ENCODE measurements around the gene ZNF785. TPM values are rescaled to one million over a fixed set of nuclear protein-coding genes. Genes with fewer than 3 reads are reported as not detected.
A peak's percentile ranks its signal among the peaks of the same experiment; 100 is the strongest.
"Not testable (repeated sequence)": the region's sequence is repeated elsewhere in the genome, so short reads cannot be mapped to it uniquely, and the experiment has no call there.

ZNF785 gene
- total RNA-seq, 2 donors from 2014 or later: 10.9 to 12.6 TPM

DNA sequence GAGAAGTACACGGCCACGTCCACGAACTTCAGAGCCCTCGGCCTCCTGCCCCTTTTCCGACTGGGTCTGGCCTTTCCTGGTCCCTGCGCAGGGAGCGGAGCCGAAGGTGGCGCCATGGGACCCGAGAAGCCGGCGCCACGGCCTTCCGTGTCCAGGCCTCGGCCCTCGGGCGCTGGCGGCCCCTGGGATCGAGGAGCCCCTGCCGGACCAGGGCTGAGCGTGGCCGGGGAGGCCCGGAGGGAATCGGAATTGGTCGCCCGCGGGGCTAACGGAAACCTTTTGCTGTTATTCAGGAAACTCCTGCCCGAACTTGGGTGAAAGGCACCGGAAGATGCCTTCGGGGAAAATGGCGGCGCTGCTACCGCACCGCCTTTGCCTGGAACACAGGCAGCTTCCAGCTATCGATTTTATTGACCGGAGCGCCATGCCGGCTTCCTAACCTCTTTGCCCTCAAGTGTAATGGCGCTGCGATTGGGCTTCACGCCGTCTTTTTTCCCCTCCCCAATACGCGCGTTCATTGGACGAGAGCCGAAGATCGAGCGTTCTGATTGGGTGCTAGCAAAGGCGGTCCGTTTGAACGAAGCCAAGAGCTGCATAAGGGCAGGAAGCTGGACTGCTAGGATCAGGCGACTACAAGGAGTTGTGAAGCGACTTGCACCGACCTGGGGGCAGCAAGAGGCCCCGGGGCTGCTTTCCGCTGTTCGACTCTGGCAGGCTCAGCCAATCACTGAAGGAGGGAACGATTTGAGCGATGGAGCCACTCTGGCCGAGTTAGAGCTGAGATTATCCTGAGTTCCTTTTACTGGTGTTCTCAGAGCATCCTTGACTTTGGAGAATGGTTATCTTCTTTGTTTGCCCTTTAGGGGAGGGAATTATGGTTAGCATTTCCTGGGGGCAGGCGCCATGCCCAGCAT lies 24.7 kb upstream of the ZNF785 start, which contains the start of gene ZNF689:
ZNF689 (minus strand) TSS at position 464 of the 914 bp plus-strand sequence; CDS start at position 116, 348 bp downstream.
- H3K9me3 Mint-ChIP-seq: no peaks in the 10 kb centered on the region
- peaks cover 0 to 15% of the 10 kb centered on the region in 2 donors for H3K36me3 Mint-ChIP-seq (ENCODE audit: insufficient read depth in 2 of 2)
- peaks cover 22% of the 10 kb centered on the region for H3K4me1 Mint-ChIP-seq (ENCODE audit: low read depth)
- ATAC-seq (replicated peaks in 1 of 2): peak; percentile 95
- peak within 1 kb of the TSS; percentile 83 to 85 for H3K4me3 Mint-ChIP-seq
- peak; percentile 94 to 95 for DNase-seq
- H3K27ac Mint-ChIP-seq: peak within 1 kb of the TSS; percentile 96
- no peaks in the 10 kb centered on the region for H3K27me3 Mint-ChIP-seq (ENCODE audit: low read depth)

DNA sequence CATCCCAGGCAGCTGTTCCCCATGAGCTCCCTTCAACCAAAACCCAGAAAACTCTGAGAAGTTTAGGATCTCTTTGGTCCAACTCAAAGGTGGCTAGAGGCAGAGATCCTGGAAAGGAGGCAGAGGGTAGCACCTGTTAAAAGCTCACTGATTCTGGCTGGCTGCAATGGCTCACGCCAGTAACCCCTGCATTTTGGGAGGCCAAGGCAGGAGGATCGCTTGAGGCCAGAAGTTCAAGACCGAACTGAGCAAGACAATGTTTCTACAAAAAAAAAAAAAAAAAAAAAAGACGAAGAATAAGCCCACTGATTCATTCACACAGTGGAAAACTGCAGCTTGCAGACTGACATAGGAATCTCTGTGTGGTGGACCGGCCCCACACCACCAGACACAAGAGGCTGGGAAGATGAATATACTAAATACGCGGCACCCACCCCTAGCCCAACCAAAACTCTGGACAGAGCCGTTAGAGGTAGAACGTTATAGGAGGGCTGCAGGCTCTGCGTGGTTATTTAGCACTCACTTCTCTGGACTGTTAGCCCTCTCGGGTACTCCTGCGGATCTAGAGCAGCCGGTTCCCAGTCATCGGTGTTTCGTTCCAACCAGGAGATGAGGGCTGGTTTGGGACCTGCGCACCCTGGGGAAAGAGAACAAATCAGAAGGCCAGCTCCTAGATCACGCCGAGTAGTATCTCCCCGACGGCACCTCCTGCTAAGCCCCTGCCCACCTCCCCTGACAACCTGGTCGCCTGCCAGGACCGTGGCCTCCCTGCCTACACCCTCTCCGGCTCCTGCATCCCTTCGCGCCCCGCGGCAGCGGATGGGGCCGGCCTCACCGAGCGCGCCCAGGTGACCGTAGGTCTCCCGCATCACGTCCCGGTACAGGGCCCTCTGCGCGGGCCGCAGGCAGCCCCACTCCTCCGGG lies 23.8 kb upstream of the ZNF785 start:
- Mint-ChIP-seq H3K4me1 (ENCODE audit: low read depth) (peaks cover 22% of the 10 kb centered on the region), H3K27me3 (ENCODE audit: low read depth) (no peaks in the 10 kb centered on the region), H3K27ac (peak overlapping the region; percentile 96), H3K36me3 (ENCODE audit: insufficient read depth in 2 of 2) (peaks cover 0 to 19% of the 10 kb centered on the region in 2 donors), H3K9me3 (no peaks in the 10 kb centered on the region), H3K4me3 (peak overlapping the region; percentile 83 to 85)
- DNase-seq (peak; percentile 53 to 68), ATAC-seq (replicated peaks in 1 of 2) (peak; percentile 54 to 66)

DNA sequence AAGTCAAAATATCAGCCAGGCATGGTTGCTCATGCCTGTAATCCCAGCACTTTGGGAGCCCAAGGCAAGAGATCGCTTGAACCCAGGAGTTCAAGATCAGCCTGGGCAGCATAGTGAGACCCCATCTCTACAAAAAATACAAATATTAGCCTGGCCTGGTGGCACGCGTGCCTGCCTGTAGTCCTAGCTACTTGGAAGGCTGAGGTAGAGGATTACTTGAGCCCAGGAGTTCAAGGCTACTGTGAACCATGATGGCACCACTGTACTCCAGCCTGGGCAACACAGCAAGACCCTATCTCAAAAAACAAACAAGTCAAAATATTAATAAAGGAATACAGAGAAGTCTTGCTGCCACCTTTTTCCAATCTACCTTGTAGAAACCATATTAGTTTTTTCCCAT lies 20.5 kb upstream of the ZNF785 start:
- Mint-ChIP-seq H3K27me3 (ENCODE audit: low read depth) (no peaks in the 10 kb centered on the region), H3K27ac (no peak overlapping the region), H3K9me3 (no peaks in the 10 kb centered on the region), H3K4me1 (ENCODE audit: low read depth) (peaks cover 26% of the 10 kb centered on the region), H3K36me3 (ENCODE audit: insufficient read depth in 2 of 2) (peaks cover 0 to 24% of the 10 kb centered on the region in 2 donors), H3K4me3 (no peak overlapping the region)
- ATAC-seq (replicated peaks in 1 of 2) (no peak), DNase-seq (no peak)

DNA sequence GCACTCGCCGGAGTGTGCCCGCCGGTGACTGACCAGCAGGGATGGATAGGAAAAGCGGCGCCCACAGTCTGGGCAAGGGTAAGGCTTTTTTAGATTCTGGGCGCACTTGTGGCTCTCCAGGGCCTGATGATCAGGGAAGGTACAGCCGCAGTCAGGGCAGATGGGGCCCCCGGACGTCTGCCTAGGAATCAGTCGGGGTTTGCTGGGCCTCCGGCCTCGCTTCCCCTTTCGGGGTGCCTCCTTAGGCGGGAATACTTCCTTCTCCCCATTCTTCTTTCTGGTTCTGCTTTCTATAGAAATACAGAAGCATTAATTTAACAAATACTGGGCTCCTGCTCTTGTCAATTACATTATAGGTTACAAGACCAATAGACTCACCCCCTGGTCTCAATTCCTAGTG lies 19.7 kb upstream of the ZNF785 start:
- peaks cover 21% of the 10 kb centered on the region for H3K4me1 Mint-ChIP-seq (ENCODE audit: low read depth)
- no peaks in the 10 kb centered on the region for H3K9me3 Mint-ChIP-seq
- peaks cover 0 to 24% of the 10 kb centered on the region in 2 donors for H3K36me3 Mint-ChIP-seq (ENCODE audit: insufficient read depth in 2 of 2)
- no peak for DNase-seq
- no peak overlapping the region for H3K4me3 Mint-ChIP-seq
- H3K27ac Mint-ChIP-seq: no peak overlapping the region
- H3K27me3 Mint-ChIP-seq (ENCODE audit: low read depth): no peaks in the 10 kb centered on the region
- no peak for ATAC-seq (replicated peaks in 1 of 2)

DNA sequence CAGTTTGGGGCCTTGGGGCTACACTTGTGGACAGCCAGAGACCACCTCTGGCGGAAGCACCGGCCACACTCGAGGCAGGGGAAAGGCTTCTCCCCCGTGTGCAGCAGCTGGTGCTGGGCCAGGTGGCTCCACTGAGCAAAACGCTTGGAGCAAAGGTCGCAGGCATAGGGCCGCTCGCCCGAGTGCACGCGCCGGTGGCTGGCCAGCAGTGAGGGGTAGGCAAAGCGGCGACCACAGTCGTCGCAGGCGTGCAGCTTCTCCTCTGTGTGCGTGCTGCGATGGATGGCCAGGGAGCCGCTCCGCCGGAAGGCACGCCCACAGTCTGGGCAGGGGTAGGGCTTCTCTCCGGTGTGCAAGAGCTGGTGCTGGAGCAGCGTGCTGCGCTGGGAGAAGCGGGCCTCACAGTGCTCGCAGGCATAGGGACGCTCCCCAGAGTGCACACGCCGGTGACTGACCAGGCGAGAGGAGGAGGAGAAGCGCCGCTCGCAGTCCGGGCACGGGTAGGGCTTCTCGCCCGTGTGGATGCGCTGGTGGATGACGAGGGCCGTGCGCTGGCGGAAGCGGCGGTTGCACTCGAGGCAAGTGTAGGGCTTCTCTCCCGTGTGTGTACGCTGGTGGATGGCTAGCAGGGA lies 18.9 kb upstream of the ZNF785 start:
- H3K4me1 Mint-ChIP-seq (ENCODE audit: low read depth): peaks cover 21% of the 10 kb centered on the region
- H3K36me3 Mint-ChIP-seq (ENCODE audit: insufficient read depth in 2 of 2): peaks cover 0 to 24% of the 10 kb centered on the region in 2 donors
- H3K27me3 Mint-ChIP-seq (ENCODE audit: low read depth): no peaks in the 10 kb centered on the region
- H3K4me3 Mint-ChIP-seq: no peak overlapping the region
- H3K9me3 Mint-ChIP-seq: no peaks in the 10 kb centered on the region
- no peak overlapping the region for H3K27ac Mint-ChIP-seq
- ATAC-seq (replicated peaks in 1 of 2): no peak
- DNase-seq: no peak

DNA sequence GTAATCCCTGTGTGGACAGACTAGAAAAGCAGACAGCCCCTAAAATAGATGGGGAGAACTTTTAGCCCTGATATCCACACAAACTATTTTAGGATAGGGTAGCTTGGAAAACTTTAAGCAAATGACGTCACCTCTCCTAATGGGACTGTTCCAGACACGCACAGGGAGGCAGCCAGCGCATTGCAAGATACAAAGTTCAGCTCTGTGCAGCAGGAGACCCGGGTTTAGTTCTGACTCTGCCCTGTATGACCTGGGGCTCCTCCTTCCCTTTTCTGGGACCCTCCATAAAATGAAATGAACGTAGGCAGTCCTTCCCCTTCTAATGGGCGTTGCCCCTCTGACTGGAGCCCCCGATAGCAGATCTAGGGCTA lies 18.4 kb upstream of the ZNF785 start:
- no peaks in the 10 kb centered on the region for H3K27me3 Mint-ChIP-seq (ENCODE audit: low read depth)
- peaks cover 17% of the 10 kb centered on the region for H3K4me1 Mint-ChIP-seq (ENCODE audit: low read depth)
- no peaks in the 10 kb centered on the region for H3K9me3 Mint-ChIP-seq
- H3K27ac Mint-ChIP-seq: no peak overlapping the region
- ATAC-seq (replicated peaks in 1 of 2): no peak
- H3K4me3 Mint-ChIP-seq: no peak overlapping the region
- H3K36me3 Mint-ChIP-seq (ENCODE audit: insufficient read depth in 2 of 2): peaks cover 0 to 23% of the 10 kb centered on the region in 2 donors
- DNase-seq: no peak

DNA sequence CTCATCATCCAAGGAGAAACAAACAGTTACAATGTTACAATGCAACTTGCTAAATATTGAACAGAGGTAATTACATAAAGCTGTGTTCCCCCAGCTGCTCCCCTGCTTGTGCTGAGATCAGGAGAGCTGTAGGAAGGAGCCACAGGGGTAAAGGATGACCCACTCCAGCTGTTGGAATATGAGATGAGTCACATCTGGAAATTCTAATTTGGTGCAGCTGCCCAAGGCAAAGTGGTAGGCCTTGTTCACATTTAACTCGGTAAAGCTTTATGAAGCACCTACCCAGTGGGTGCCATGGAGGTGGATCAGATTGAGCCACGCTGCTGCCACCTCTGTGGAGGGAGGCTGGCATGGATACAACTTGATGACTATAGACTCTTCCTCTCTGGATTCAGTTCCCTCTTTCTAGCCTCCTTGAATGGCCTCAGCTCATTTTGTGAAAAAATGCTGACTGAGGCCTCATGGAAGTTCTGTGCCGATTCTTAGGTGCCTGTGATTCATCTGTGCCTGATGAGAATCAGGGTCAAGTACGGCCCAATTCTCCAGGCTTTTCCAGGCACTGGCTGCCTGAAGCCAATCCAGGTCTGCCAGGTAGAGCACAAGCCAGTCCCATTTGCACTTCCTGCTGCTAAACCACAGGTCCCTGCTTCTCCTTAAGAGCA lies 17.2 kb upstream of the ZNF785 start:
- H3K4me3 Mint-ChIP-seq: no peak overlapping the region
- DNase-seq: no peak
- no peaks in the 10 kb centered on the region for H3K9me3 Mint-ChIP-seq
- H3K4me1 Mint-ChIP-seq (ENCODE audit: low read depth): peaks cover 22% of the 10 kb centered on the region
- no peaks in the 10 kb centered on the region for H3K27me3 Mint-ChIP-seq (ENCODE audit: low read depth)
- peaks cover 0 to 20% of the 10 kb centered on the region in 2 donors for H3K36me3 Mint-ChIP-seq (ENCODE audit: insufficient read depth in 2 of 2)
- no peak overlapping the region for H3K27ac Mint-ChIP-seq
- no peak for ATAC-seq (replicated peaks in 1 of 2)

DNA sequence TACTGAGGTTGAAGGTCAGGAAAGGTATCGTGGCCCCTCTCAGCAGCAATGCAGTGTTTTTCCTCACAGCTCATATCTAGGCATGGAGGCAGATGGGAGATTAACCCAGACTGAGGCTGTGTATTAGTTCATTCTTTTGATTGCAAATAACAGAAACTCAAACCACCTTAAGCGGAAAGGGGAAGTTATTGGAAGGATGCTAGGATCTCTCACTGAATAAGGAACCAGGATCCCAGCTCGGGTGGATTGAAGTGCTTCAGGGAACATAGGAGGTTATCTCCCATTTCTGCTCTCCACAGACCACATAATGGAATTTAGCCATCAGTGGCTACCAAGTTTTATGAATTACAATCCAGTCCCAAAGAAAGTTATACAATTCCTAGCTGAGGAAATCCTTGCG lies 16.5 kb upstream of the ZNF785 start:
- Mint-ChIP-seq H3K4me3 (no peak overlapping the region), H3K9me3 (no peaks in the 10 kb centered on the region), H3K27me3 (ENCODE audit: low read depth) (no peaks in the 10 kb centered on the region), H3K36me3 (ENCODE audit: insufficient read depth in 2 of 2) (peaks cover 0 to 17% of the 10 kb centered on the region in 2 donors), H3K27ac (no peak overlapping the region), H3K4me1 (ENCODE audit: low read depth) (peaks cover 16% of the 10 kb centered on the region)
- DNase-seq (no peak), ATAC-seq (replicated peaks in 1 of 2) (no peak)

DNA sequence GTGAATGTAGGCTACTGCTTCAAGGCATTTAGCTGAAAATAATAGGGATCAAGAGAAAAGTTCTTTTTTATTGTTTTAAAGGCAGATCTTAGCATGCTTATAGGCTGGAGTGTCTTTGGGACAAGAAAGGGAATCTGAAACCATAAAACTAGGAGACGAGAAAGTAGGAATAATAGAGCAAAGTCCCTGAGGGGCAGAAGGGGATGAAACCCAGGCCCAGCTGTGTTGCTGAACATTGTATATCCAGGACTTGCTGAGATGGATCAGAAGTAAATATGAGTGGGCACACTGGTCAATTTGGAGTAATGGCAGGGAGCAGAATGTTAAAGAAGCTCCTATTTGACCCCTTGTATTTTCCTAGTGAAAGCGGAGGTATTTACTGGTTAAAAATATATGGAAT lies 15.4 kb upstream of the ZNF785 start:
- DNase-seq (no peak), ATAC-seq (replicated peaks in 1 of 2) (no peak)
- H3K27me3 Mint-ChIP-seq (ENCODE audit: low read depth): no peaks in the 10 kb centered on the region
- no peaks in the 10 kb centered on the region for H3K9me3 Mint-ChIP-seq
- peak overlapping the region; percentile 53 for H3K27ac Mint-ChIP-seq
- H3K4me1 Mint-ChIP-seq (ENCODE audit: low read depth): peaks cover 11% of the 10 kb centered on the region
- H3K36me3 Mint-ChIP-seq (ENCODE audit: insufficient read depth in 2 of 2): peaks cover 0 to 10% of the 10 kb centered on the region in 2 donors
- no peak overlapping the region for H3K4me3 Mint-ChIP-seq

DNA sequence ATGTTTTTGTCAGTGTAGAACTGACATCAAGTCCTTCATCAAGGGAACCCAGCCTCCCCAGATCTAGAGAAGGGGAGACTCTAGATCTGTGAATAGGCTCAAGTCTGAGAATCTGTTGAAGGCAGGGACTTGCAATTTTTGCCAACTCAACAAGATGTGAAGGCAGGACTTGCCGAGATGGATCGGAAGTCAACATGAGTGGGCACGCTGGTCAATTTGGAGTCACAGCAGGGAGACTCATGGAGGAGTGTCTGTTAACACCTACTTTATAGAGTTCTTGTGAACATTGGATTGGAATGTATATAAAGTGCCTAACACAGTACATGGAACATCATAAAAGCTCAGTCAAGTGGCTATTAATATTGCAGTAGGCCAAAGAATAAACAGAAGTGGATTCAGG lies 14.7 kb upstream of the ZNF785 start:
- Mint-ChIP-seq H3K9me3 (no peaks in the 10 kb centered on the region), H3K27me3 (ENCODE audit: low read depth) (no peaks in the 10 kb centered on the region), H3K36me3 (ENCODE audit: insufficient read depth in 2 of 2) (peaks cover 0 to 9% of the 10 kb centered on the region in 2 donors), H3K27ac (peak overlapping the region; percentile 22), H3K4me3 (no peak overlapping the region), H3K4me1 (ENCODE audit: low read depth) (peaks cover 11% of the 10 kb centered on the region)
- no peak for ATAC-seq (replicated peaks in 1 of 2)
- no peak for DNase-seq

DNA sequence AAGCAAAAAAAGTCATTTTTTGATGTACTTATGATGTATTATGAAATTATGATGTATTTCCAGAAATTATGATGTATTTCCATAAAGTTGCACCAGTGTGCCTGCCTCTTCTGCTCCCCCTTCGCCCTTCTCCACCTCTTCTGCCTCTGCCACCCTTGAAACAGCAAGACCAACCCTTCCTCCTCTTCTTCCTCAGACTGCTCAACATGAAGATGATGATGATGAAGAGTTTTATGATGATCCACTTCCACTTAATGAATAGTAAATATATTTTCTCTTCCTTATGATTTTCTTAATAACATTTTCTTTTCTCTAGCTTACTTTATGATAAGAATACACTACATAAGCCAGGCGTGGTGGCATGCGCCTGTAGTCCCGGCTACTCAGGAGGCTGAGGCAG lies 7.4 kb upstream of the ZNF785 start:
- no peak overlapping the region for H3K4me3 Mint-ChIP-seq
- H3K27ac Mint-ChIP-seq: no peak overlapping the region
- peaks cover 8% of the 10 kb centered on the region for H3K4me1 Mint-ChIP-seq (ENCODE audit: low read depth)
- H3K36me3 Mint-ChIP-seq (ENCODE audit: insufficient read depth in 2 of 2): peaks cover 0 to 6% of the 10 kb centered on the region in 2 donors
- no peaks in the 10 kb centered on the region for H3K27me3 Mint-ChIP-seq (ENCODE audit: low read depth)
- no peak for ATAC-seq (replicated peaks in 1 of 2)
- DNase-seq: no peak
- H3K9me3 Mint-ChIP-seq: no peaks in the 10 kb centered on the region

DNA sequence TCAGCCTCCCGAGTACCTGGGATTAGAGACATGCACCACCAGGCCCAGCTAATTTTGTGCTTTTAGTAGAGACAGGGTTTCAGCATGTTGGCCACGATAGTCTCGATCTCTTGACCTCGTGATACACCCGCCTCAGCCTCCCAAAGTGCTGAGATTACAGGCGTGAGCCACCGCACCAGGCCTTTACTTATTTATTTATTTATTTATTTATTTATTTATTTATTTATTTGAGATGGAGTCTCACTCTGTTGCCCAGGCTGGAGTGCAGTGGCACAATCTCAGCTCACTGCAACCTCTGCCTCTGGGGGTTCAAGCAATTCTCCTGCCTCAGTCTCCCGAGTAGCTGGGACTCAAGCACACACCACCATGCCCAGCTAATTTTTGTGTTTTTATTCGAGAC lies 5.4 kb upstream of the ZNF785 start:
- ATAC-seq (replicated peaks in 1 of 2); H3K9me3 Mint-ChIP-seq; DNase-seq; H3K36me3 Mint-ChIP-seq (ENCODE audit: insufficient read depth in 2 of 2); H3K27me3 Mint-ChIP-seq (ENCODE audit: low read depth); H3K4me3 Mint-ChIP-seq; H3K27ac Mint-ChIP-seq: not testable (repeated sequence)
- peaks cover 22% of the 10 kb centered on the region for H3K4me1 Mint-ChIP-seq (ENCODE audit: low read depth)
